ENCODE results near the gene TCHP.
"Not testable (repeated sequence)": the region's sequence is repeated elsewhere in the genome, so short reads cannot be mapped to it uniquely, and the experiment has no call there.

Gene TCHP, protein sequence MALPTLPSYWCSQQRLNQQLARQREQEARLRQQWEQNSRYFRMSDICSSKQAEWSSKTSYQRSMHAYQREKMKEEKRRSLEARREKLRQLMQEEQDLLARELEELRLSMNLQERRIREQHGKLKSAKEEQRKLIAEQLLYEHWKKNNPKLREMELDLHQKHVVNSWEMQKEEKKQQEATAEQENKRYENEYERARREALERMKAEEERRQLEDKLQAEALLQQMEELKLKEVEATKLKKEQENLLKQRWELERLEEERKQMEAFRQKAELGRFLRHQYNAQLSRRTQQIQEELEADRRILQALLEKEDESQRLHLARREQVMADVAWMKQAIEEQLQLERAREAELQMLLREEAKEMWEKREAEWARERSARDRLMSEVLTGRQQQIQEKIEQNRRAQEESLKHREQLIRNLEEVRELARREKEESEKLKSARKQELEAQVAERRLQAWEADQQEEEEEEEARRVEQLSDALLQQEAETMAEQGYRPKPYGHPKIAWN

DNA sequence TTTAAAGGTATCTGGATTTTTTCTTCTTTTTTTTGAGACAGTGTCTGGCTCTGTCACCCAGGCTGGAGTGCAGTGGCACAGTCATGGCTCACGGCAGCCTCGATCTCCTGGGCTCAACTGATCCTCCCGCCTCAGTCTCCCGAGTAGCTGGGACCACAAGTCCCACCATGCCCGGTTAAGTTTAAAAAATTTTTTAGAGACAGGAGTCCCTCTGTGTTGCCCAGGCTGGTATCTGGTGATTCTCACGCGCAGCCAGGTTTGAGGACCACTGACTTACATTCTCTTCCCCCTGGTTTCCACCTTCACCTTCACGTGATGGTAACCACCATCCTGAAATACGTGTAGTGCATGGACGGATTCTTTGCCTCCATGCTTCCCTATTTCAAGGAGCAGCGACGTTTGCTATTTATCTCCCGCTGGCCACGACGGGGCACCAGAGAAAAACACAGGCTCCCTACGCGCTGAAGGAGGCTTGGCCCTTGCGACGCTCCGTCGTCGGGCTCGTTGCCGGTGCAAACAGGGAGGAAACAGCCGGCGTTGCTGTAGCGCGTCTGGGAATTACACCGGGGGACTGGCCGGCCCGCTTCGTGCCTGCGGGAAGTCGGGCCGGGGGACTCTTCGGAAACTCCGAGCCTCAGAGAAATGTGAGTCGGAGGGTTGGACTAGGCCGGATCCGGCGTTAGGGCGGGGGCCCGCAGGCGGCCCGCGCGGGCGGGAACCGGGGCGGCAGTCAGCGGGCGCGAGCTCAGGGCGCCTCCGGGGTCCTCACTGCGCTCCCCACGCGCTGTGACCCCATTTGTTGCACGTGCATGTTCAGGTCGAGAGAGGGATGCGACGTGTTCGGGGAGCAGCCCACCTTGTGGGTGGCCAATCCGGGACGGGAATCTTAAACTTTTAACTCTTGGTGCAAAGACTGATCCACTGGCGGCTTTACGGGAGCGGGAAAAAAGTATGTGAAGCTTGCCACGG is at the start of gene TCHP:
Gene TCHP (plus strand): TSS at position 492 of the 969 bp plus-strand sequence. CDS start 2,753 bp downstream, outside the sequence.
- peak; percentile 86 for DNase-seq

DNA sequence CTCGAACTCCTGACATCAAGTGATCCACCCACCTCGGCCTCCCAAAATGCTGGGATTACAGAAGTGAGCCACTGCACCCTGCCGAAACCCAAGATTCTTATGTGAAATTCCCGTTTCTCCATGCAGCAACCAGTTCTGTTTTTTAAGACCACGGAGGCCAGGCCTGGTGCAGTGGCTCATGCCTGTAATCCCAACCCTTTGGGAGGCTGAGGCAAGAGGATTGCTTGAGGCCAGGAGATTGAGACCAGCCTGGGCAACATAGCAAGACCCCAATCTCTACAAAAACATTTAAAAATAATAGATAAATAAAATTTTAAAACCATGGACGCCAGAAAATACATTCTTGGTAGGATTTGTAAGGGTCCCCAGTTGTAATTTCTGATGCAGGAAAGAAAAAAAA is 49.6 kb upstream of the TCHP start:
- not testable (repeated sequence) for DNase-seq

DNA sequence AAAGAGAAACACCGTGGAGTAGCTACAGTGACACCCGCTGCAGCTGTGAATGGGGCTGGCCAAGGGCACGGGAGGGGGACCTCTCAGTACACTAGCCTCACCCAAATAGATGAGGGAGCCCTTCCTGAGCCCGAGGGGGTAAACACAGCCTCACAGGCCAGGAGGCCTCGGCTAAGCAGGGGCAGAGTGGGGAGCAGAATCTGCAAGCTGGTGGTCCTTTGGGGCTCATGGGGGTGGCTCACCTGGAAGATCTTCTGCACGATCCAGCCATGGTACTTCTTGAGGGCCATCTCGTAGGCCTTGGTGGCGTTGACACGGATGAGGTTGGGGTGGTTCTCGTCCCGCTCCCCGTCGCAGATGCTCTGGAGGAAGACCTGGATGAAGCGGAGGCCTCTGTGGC is 44.7 kb upstream of the TCHP start:
- DNase-seq: no peak

DNA sequence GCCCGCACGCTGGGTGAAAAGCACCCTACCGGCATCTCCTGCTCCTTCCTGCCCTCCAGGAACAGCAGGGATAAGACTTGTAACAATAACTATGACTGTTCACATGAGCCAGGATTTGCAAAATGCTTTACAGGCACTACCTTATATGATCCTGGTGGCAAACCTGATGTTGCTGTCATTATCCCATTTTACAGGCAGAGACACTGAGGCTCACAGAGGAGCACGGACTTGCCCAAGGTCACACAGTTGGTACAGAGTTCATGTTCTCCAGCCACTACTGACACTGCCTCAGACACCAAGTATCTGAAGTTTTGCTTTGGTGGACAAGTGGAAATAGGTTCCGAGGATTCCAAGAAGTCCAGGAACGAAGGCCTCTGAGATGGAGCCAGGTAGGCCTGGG is 42.4 kb upstream of the TCHP start:
- DNase-seq: no peak

DNA sequence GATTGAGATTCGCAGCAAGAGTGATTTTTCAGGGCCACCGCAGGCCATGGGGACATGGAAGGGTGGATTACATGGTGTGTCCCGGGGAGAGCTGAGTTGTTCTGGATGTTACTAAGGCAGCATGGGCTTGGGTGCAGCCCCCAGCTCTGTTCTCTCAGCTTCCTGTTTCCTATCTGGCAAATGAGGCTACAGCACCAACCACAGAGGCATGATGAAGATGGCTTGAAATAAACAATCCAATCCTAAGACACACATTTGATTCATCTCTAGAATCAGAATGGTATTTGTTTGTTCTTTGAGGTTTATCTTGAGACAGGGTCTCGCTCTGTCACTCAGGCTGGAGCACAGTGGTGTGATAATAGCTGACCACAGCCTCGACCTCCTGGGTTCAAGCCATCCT is 41.3 kb upstream of the TCHP start:
- DNase-seq: no peak

DNA sequence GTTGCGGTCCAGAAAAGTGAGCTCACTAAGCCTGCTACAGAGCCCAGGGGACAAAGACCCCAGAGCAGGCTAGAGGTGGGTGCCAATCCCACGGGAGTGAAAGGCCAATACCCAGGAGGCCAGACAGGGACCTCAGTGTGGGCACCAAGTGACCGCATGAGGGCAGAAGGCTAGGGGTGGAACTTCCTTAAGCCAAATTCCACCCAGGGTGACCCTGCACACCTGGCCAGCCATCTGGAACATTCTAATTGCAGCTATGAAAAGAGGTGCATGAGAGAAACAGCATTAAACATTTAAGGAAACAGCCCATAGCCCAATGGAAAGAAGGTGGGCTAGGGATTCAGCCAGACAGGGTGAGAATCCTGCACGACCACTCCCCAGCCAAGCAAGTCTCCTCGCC is 39.1 kb upstream of the TCHP start:
- no peak for DNase-seq

DNA sequence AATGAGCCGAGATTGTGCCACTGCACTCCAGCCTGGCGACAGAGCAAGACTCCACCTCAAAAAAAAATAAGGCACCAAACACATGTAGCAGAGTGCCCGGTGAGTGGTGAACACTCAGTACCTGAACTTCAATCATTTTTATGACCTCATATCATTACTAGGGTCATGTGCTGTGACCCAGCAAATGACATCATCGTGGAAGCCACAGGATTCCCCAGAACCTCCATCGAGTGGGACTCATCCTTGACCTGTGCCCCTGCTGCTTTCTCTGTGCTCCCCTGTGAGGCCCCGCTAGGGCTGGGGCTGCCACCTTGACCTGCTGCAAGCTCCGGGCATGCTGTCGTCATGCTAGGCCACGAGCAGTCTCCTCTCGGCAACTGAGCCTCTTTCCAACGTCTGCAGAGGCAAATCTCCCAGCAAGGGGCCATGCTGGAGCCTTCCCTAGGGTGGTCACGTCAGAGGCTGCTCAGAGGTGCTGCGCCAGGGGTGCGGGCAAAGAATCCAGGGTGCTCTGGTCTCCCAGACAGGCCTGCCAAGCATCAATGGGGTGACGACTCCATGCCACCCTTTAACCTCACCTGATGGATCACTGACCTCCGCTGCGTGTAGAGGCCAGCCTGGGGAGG is 38.3 kb upstream of the TCHP start:
- no peak for DNase-seq

DNA sequence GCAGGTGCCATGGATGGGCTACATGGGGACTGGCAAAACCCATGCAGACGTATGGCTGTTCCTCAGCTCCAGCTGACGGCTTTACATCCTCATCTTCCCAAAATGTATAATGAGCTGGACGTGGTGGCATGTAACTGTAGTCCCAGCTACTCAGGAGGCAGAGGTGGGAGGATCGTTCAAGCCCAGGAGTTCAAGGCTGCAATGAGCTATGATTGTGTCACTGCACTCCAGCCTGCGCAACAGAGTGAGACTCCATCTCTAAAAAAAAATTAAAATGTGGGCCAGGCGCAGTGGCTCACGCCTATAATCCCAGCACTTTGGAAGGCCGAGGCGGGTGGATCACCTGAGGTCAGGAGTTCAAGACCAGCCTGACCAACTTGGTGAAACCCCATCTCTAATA is 37.6 kb upstream of the TCHP start:
- not testable (repeated sequence) for DNase-seq

DNA sequence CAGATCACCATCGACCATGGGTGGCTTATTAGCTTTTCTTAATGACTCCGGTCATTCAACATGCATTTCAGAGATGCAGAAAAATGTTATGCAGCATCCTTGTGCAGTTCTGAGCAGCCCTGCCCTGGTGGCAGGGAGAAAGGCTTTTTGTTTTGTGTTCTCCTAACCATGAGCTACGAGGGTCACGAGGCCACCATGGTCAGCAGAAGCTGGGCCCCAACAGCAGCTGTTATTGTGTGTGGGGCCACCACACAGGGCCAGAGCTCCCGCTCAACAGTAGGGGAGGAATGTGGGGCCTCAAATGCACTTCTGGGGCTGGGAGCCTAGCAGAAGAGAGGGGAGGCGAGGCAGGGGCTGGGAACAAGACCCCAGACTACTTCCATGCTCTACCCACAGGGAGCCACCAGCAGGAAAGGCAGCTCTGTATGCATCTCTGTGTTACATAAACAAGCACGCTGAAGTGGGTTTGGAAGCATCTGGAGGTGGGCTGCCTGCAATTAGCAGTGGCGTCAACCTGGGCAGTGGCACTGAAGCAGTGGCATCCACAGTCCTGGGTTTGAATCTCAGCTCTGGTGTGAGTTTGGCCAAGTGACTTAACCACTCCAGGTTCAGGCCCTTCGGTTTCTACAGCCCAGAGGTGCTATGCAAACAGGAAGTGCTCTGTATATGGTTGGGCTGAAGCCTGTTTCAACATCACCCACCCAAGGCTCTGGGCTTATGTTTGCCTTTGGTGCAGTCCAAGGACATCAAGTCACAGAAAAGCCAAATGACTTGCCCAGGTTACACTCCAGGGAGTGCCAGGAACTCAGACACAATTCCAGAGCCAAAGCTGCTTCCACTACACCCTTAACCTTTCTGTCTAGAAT is 36.0 kb upstream of the TCHP start:
- peak; percentile 10 for DNase-seq

DNA sequence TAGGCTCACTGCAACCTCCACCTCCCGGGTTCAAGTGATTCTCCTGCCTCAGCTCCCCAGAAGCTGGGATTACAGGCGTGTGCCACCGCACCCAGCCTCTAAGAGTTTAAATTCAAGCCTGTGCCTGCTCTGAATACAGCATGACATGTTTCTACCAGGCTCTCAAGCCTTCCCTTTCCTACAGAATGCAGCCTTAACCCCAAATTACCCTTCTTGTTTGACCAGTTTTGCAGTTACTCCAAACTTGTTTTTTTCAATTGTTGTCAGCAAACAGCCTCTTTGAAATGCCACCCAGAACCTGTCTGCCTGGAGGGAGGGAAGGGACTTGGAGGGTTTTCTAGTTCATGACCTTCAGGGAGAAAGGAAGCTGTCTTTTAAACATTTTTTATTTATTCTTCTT is 35.2 kb upstream of the TCHP start:
- no peak for DNase-seq

DNA sequence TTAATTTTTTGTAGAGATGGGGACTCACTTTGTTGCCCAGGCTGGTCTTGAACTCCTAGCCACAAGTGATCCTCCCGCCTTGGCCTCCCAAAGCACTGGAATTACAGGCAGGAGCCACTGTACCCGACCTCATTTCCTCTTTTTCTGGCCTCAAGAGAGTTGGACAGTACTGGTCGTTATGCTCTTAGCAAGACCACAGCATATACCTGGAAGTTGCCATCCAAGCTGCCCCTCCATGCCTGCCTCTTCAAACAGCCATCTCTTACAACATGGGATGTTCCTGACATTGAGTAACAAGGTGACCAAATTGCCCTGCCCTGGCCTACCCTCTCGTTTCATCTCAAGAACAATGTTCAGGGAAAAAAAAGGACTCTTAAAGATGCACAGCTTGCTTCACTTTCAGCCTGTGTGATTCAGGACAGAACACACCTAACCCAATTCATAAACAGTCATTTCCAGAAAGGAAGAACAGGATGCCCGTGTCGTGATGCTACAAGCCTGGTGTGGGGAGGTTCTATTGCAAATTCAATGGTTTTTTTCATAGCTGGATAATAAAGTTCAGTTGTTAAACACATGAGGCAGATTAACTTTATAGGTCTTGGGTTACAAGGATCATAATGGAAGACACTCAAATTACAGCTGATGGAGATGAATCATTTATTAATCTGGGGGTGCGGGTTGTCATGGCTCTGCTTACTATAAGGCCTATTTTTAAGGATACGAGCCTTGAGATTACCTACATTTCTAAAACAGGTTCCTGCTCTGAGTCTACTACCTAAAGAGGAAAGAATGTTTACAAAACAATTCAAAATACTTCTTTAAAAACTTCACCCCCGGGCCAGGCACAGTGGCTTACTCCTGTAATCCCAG is 31.7 kb upstream of the TCHP start:
- peak; percentile 63 for DNase-seq

DNA sequence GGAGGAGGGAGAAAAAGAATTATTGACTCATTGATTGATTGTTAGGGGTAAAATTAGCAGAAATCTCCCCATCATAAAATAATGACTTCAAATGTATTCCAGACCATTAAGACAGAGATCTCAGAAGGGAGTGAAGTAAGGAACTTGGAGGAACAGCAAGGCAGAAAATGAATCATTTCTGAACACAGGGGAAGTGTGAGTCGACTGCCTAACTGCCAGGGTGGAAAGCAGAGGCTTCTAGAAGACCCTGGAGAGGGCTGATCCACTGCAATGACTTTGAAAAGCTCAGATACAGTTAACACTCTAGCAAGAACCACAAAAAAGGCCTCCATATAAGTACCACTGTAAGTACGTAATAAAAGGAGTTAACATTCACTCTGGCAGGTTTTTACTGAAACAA is 29.4 kb upstream of the TCHP start:
- peak; percentile 40 for DNase-seq

DNA sequence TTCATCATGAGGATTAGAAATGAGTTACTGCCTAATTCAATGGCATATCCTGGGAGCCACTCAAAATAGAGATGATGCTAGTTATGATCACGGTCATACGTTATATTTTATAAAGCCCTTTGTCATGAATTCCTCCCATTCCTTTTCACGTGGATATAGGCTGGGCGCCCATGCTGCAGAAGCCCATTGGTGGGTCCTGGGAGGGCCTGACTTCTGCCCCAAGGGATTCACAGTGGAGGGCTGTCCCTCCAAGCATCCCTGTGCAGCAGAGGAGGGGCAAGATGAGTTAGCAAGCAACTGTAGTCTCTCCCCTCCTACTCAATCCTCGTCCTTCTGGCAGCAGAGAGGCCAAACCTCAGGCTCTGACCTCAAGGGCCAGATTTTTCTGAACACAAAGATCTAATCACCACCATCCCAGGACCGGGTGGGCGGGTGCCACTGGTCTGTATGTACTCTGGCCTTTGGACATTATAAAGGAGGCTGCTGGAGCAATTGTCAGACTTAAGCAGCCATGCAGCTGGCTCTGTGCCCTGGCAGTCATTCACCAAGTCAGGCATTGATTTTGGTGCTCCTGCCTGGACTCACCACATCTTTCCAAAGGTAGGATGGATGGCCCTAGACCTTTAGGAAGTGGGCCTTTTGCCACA is 28.3 kb upstream of the TCHP start:
- no peak for DNase-seq

DNA sequence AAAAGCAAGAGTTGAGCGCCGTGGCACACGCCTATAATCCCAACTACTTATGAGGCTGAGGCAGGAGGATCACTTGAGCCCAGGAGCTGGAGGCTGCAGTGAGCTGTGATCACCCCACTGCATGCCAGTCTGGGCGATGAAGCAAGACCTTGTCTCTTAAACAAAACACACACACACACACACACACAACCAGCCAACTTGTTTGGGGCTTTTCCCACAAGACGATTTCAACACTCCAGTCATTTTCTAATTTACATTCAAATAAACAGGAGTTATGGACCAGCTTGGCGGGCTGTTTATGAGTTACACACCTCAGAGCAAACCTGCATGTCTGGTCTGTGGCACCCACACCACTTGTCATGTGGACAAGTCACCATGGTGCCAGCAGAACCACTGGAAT is 26.4 kb upstream of the TCHP start:
- no peak for DNase-seq

DNA sequence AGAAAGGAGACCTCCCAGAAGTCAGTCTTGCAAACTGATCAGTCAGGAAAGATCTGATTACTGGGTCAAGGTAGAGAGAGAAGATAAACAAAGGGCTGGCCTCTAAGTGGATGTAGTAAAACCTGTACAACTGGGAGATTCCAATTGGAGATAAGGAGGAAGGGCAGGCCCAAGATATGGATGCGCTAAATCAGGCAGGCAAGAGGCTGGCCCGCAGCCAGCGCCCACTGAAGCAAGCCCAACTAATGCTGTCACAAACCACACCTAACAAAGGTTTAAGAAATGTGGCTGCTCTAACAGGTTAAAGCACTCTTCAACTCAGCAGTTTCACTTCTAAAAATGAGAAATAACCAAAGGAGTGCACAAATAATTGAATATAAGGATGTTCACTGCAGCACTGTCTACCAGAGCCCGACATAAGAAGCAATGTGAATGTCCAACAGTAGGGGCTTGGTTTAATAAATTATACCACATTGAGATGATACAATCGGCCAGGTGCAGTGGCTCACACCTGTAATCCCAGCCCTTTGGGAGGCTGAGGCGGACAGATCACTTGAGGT is 24.4 kb upstream of the TCHP start:
- DNase-seq: no peak

DNA sequence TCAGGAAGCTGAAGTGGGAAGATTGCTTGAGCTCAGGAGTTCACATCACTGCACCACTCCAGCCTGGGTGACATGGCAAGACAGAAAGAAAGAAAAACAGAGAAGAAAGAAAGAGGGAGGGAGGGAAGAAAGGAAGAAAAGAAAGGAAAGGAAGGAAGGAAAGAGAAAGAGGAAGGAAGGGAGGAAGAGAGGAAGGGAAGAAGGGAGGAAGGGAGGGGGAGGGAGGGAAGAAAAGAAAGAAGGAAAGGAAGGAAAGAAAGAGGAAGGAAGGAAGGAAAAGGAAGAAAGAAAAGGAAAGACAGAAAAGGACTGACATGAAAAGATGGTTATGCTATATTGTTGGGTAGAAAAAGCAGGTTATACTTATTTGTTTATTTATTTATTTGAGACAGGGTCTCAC is 23.7 kb upstream of the TCHP start:
- no peak for DNase-seq

DNA sequence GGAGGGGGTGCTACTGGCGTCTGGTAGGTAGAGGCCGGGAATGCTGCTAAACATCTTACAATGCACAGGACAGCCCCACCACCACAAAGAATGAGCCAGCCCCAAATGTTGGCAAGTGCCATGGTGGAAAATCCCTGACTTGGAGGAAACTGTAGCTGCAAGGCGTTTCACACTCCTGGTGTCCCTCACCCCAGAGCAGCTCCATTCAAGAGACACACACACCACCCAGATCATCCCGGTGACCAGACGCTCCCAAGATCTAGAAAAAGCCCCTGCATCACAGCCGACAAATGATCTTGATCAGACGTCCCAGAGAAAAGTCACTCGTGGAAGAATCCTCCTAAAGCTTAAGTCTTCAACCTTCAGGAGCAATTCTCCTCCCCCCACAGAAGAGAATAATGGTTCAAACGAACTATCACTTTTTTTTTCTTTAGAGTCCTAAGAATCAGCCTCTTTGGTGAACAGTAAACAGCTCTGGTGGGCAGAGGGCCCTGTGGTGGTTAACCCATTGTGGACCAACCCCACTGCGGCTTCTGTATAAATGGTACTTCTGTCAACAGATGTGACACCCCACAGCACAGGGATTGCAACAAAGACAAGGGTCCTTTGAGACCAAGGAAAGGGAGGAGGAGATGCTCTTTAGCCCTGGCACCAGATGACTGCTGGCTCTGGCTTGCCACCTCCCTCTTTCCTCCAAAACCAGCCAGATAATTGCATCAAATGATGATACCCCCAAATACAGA is 22.4 kb upstream of the TCHP start:
- no peak for DNase-seq

DNA sequence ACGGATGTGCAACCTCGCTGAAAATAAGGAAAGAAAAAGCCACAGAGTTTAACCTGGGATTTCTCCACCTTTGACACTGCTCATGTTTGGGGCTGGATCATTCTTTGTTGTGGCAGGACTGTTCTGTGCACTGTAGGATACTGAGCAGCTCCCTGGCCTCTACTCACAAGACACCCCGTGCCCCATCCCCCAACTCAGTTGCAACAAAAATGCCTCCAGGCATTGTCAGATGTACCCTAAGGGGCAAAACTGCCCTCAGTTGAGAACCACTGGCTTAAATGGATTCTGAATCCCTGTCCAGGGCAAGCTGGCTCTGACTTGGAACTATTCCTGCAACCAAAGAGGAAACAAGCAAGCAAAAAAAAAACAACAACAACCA is 21.8 kb upstream of the TCHP start:
- no peak for DNase-seq

DNA sequence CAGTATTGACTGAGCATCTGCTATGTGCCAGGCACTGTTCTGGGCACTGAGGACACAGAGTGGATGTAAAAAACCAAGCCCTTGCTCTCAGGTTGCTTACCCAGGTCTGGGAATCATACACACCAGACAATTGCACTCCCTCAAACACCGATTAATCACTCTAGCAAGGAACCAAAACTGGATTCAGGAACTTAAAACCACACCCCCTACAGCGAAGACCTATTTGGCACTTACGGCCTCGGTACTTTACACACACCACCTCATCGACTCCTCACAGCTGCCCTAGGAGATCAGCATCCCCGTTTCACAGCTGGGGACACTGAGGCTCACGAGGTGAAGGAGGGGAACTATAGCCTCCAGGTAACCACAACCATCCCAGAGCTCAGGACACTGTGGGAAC is 21.3 kb upstream of the TCHP start:
- no peak for DNase-seq

All from activated CD4-positive, alpha-beta T cell treated with anti-CD3 and anti-CD28 coated beads, Interleukin-2, Interleukin-6, amounts not matched to agents 100 ng/mL and 50 ng/mL, durations not matched to agents 16 hours and 8 hours (primary cell).